Colonic mucosa (tissue), 4 donors: ENCODE results near the gene PALS1. TPM values are rescaled to one million over a fixed set of nuclear protein-coding genes. Genes with fewer than 3 reads are reported as not detected.

Source experiments
- DNase-seq: peaks from one replicate; pipeline ENCODE4 v3.0.0-alpha.2; 2020
- H3K27ac ChIP-seq: fragments of 200-600 bp; one replicate; pipeline ENCODE4 v1.8.0; 2021
- H3K27me3 ChIP-seq: fragments of 200-600 bp; one replicate; pipeline ENCODE4 v1.8.0; 2021
- H3K36me3 ChIP-seq: fragments of 200-600 bp; one replicate; pipeline ENCODE4 v1.8.0; 2021
- H3K4me1 ChIP-seq: fragments of 200-600 bp; one replicate; pipeline ENCODE4 v1.8.0; 2021; ENCODE audit warnings: mild to moderate bottlenecking
- H3K4me3 ChIP-seq: fragments of 200-600 bp; one replicate; pipeline ENCODE4 v1.8.0; 2021
- H3K9ac ChIP-seq, 2 donors: one replicate each; pipeline ENCODE4 v1.7.0; 2013; ENCODE audit warnings: control low read depth in 2 of 2, low read depth in 2 of 2, low read length in 2 of 2
- H3K9me3 ChIP-seq: fragments of 200-600 bp; one replicate; pipeline ENCODE4 v1.8.0; 2021
- CTCF ChIP-seq: fragments of 200-600 bp; IDR thresholded peaks from one replicate; pipeline ENCODE4 v1.8.0; 2022; ENCODE audit warnings: antibody characterized with exemption, mild to moderate bottlenecking
- intact Hi-C: fragments of 100-400 bp; cut with DNase I; formaldehyde crosslinking; loops from one replicate; pipeline ENCODE4 v1.14.1; 2022
- total RNA-seq, 2 donors: library from RNA; stranded (reverse); fragmentation: NEBNext Ultra II Directional in 1 of 2; extraction: Animal tissue kit (Norgen Biotek cat#: 25700) in 1 of 2; gene quantifications; one replicate each; pipeline ENCODE4 v1.2.1, GENCODE V29; 2021
- donor health status: healthy.
- donor health status: DM: no; HTN: no; CAD: no.
- donor health status: DM: no; HTN: no; CAD: no.

The PALS1 gene
- total RNA-seq, 2 donors from 2014 or later: 35.5 to 45.2 TPM

DNA sequence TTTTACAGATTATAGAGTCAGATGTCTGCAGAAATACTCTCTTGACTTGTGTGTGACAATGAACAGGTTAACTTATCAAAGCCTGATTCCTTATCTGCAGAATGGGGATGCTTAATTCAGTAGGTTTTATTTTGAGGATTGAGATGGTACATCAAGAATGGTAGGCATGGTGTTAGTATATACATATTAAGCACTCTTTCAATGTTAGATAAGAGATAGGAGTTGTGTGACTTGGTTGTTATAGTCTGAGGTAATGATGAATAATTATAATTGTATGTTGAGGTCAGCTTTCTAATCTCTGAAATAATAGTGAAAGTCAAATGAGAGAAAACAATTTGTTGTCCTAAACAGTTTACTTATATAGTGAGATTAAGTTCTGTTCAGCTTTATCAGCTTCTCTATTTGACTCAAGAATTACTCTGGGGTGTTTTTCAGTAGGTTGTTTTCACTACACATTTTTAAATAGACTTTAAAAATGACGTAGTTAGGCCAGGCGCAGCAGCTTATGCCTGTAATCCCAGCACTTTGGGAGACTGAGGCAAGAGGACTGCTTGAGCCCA, 11.9 kb downstream of the PALS1 start:
- no peak overlapping the region for H3K4me3 ChIP-seq
- DNase-seq: no peak
- intact Hi-C loops: no loop called here
- no peak overlapping the region for H3K27ac ChIP-seq
- H3K9ac ChIP-seq: no peak overlapping the region
- peaks cover 4% of the 10 kb centered on the region for H3K4me1 ChIP-seq
- H3K36me3 ChIP-seq: no peaks in the 10 kb centered on the region
- no peaks in the 10 kb centered on the region for H3K9me3 ChIP-seq
- H3K27me3 ChIP-seq: no peaks in the 10 kb centered on the region
- no peak for TF ChIP-seq CTCF

GRCh38 chr14:67257906-67258305, 16.7 kb downstream of the PALS1 start:
- TF ChIP-seq CTCF: no peak
- H3K9me3 ChIP-seq: no peaks in the 10 kb centered on the region
- no peaks in the 10 kb centered on the region for H3K27me3 ChIP-seq
- H3K36me3 ChIP-seq: no peaks in the 10 kb centered on the region
- H3K4me1 ChIP-seq: no peaks in the 10 kb centered on the region
- DNase-seq: no peak
- intact Hi-C loops: no loop called here
- no peak overlapping the region for H3K4me3 ChIP-seq
- no peak overlapping the region for H3K9ac ChIP-seq
- no peak overlapping the region for H3K27ac ChIP-seq

DNA sequence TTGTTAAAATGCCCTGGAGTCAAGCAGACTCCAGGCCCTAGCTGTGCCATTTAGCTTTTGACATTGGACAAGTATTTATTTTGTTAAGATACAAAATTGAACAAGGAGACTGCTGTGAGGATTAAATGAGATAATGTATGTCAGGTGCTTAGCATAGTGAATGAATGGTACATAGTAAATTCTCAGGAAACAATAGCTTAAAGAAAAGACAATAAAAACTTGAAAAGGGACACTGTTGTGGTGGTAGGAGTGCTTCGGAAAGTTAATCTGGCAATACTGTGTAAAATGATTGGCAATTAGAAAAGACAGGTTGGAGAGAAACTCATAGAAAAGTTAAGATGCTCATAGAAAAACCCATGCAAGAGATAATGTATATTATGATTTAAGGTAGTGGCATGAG, 19.7 kb downstream of the PALS1 start:
- no peak for TF ChIP-seq CTCF
- Histone ChIP-seq H3K27me3 (no peaks in the 10 kb centered on the region), H3K27ac (no peak overlapping the region), H3K9me3 (no peaks in the 10 kb centered on the region), H3K4me3 (no peak overlapping the region), H3K36me3 (no peaks in the 10 kb centered on the region), H3K9ac (no peak overlapping the region), H3K4me1 (no peaks in the 10 kb centered on the region)
- intact Hi-C loops: no loop called here
- no peak for DNase-seq

- intact Hi-C loops: no loop called here
- Histone ChIP-seq H3K4me3 (no peak overlapping the region), H3K9ac (no peak overlapping the region), H3K4me1 (no peaks in the 10 kb centered on the region), H3K27me3 (no peaks in the 10 kb centered on the region), H3K27ac (no peak overlapping the region), H3K36me3 (no peaks in the 10 kb centered on the region), H3K9me3 (no peaks in the 10 kb centered on the region)
- no peak for DNase-seq
- TF ChIP-seq CTCF: no peak
Measured at GRCh38 chr14:67263499-67264149, 22.4 kb downstream of the PALS1 start.

DNA sequence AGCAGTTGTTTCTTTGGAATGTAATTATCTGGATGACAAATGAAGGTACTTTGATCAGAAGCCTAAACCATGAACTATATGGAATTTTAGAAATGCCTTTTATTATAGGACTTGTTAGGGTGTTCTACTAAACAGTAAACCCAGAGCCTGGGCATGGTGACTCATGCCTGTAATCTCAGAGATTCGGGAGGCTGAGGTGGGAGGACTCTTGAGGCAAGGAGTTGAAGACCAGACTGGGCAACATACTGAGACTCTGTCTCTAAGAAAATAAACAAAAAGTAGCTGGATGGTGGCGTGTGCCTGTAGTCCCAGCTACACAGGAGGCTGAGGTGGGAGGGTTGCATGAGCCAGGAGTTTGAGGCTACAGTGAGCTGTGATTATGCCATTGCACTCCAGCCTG, 23.9 kb downstream of the PALS1 start:
- no peak overlapping the region for H3K27ac ChIP-seq
- no peaks in the 10 kb centered on the region for H3K27me3 ChIP-seq
- H3K9me3 ChIP-seq: no peaks in the 10 kb centered on the region
- no peaks in the 10 kb centered on the region for H3K4me1 ChIP-seq
- DNase-seq: no peak
- no peaks in the 10 kb centered on the region for H3K36me3 ChIP-seq
- no peak for TF ChIP-seq CTCF
- intact Hi-C loops: no loop called here
- H3K4me3 ChIP-seq: no peak overlapping the region
- no peak overlapping the region for H3K9ac ChIP-seq
